GM06990 (cell line): ENCODE measurements around the gene RPL23.

Experiments
- DNase-seq: peaks from one replicate; pipeline ENCODE4 v3.0.0-alpha.2; 2011; ENCODE audit not compliant: insufficient read length; ENCODE audit errors: extremely low read depth
- H3K27me3 ChIP-seq: replicated peaks from 2 replicates; pipeline ENCODE4 v1.6.0; 2011; ENCODE audit warnings: low read length; ENCODE audit not compliant: control insufficient read depth, insufficient read depth
- H3K36me3 ChIP-seq: 2 replicates; pipeline ENCODE4 v1.5.1; 2011; ENCODE audit warnings: low read length; ENCODE audit not compliant: control insufficient read depth, insufficient read depth
- H3K4me3 ChIP-seq: replicated peaks from 2 replicates; pipeline ENCODE4 v1.5.1; 2011; ENCODE audit warnings: low read depth, mild to moderate bottlenecking, control low read depth, low read length
- TF ChIP-seq, protein P1 (sequence below): IDR thresholded peaks from 2 replicates; pipeline ENCODE4 v1.5.1; 2011; ENCODE audit warnings: low read length, control low read depth, mild to moderate bottlenecking, inconsistent platforms; ENCODE audit not compliant: insufficient read depth, poor library complexity, severe bottlenecking

The RPL23 gene

DNA sequence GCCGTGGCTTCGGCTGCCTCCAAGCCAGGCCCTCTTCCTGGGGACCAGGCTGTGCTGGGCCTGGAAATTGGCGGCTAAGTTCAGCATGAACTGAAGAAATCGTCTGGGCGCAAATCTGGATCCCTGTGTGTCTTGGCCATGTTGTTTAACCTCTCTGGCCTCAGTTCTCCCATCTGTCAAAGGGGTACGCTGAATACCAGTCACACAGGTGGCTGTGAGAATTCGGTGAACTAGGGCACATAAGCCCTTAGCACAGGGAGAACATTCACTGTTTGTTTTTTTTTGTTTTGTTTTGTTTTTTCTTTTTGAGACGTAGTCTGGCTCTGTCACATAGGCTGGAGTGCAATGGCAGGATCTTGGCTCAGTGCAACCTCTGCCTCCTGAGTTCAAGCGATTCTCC is 35.3 kb upstream of the RPL23 start:
- H3K36me3 ChIP-seq = peaks cover 57% of the 10 kb centered on the region
- H3K4me3 ChIP-seq = no peak overlapping the region
- no peaks in the 10 kb centered on the region for H3K27me3 ChIP-seq
- no peak for DNase-seq
- TF ChIP-seq, protein P1, sequence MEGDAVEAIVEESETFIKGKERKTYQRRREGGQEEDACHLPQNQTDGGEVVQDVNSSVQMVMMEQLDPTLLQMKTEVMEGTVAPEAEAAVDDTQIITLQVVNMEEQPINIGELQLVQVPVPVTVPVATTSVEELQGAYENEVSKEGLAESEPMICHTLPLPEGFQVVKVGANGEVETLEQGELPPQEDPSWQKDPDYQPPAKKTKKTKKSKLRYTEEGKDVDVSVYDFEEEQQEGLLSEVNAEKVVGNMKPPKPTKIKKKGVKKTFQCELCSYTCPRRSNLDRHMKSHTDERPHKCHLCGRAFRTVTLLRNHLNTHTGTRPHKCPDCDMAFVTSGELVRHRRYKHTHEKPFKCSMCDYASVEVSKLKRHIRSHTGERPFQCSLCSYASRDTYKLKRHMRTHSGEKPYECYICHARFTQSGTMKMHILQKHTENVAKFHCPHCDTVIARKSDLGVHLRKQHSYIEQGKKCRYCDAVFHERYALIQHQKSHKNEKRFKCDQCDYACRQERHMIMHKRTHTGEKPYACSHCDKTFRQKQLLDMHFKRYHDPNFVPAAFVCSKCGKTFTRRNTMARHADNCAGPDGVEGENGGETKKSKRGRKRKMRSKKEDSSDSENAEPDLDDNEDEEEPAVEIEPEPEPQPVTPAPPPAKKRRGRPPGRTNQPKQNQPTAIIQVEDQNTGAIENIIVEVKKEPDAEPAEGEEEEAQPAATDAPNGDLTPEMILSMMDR = no peak

DNA sequence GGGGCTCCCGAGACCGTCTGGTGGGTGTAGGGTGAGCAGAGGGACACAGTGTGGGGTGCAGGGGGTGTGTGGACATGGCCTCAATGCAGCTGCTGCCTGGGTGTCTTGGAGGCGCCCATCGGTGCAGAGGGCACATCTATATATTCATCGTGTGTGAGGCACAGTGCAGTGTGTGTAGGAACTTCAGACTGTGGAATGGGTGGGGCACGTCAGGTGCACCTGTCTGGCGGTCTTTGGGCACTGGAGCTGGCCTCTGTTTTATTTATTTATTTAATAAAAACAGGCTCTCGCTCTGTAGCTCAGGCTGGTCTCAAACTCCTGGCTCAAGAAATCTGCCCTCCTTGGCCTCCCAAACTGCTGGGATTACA is 33.1 kb upstream of the RPL23 start:
- H3K36me3 ChIP-seq = peaks cover 42% of the 10 kb centered on the region
- no peak overlapping the region for H3K4me3 ChIP-seq
- no peaks in the 10 kb centered on the region for H3K27me3 ChIP-seq
- TF ChIP-seq, protein P1 = no peak
- no peak for DNase-seq

DNA sequence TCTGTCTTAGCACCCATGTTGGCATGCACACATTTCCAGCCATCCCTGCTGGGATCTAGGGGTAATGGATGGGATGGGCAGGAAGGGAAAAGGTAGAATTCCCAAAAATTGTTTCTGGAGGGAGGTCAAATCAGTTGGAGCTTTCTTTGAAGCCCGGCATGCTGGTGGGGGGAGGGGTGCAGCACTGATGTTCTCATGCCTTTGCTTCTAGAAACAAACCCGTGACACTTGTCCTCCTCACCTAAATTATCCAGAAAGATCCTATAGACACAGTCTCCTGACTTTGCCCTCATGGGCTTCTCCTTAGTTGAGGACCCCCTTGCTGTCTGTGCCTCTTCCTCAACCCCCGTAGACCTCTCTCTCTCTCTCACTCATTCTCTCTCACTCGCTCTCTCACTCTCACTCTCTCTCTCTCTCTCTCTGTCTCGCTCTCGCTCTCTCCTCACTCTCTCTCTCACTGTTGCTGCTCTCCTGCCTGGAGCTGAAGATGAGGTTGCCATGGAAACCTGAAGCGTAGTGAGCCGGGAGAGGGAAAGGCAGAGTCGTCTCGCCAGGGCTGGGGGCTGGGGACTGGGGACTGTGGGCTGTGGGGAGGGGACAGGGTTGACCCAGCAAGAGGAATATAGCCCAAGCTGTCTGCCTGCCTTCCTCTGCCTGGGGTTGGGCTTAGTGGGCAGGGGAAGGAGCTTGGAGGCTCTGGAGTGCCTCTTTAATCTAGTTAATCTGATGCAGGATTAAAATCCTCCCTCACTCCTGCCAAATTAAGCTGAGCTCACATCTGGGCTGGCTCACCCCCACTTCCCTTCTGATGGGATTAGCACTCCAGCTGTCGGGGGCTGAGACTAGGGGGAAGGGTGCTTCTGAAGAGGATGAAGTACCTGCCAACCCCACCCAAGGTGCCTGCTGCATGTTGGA is 32.5 kb upstream of the RPL23 start:
- Histone ChIP-seq H3K4me3 (no peak overlapping the region), H3K36me3 (peaks cover 40% of the 10 kb centered on the region), H3K27me3 (no peaks in the 10 kb centered on the region)
- TF ChIP-seq, protein P1 = no peak
- DNase-seq = no peak

DNA sequence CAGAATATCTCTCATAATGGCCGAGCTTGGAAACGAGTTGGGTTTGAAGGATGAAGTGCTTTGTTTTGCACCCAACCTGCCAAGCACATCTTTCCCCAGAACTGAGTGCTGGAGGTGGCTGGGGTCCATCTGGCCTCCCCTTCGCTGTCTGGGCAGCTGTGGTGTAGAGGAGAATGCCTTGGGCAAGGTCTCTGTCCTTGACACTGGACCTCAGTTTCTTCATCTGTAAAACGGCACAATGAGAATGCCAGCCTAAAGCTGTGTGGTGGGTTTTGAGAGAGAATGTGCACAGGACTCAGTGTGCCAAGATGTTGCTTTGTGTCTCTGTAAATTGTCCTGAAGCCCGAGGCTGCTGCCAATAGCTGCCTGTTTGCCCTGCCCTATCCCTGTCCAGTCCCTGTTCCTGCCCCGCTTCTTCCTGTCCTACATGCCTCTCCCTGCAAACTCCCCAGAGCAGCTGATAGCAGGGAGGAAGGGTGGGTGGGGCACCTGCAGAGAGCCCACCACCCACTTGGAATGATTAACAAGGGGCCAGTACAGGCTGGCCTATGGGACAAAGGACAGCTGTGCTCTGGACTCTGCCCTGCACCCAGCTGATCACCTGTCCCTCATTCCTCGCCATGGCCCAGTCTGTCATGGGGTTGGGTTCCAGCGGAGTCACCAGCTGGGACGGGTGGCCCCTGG is 31.7 kb upstream of the RPL23 start:
- TF ChIP-seq, protein P1 = no peak
- no peak overlapping the region for H3K4me3 ChIP-seq
- H3K27me3 ChIP-seq = no peaks in the 10 kb centered on the region
- DNase-seq = no peak
- H3K36me3 ChIP-seq = peaks cover 41% of the 10 kb centered on the region

DNA sequence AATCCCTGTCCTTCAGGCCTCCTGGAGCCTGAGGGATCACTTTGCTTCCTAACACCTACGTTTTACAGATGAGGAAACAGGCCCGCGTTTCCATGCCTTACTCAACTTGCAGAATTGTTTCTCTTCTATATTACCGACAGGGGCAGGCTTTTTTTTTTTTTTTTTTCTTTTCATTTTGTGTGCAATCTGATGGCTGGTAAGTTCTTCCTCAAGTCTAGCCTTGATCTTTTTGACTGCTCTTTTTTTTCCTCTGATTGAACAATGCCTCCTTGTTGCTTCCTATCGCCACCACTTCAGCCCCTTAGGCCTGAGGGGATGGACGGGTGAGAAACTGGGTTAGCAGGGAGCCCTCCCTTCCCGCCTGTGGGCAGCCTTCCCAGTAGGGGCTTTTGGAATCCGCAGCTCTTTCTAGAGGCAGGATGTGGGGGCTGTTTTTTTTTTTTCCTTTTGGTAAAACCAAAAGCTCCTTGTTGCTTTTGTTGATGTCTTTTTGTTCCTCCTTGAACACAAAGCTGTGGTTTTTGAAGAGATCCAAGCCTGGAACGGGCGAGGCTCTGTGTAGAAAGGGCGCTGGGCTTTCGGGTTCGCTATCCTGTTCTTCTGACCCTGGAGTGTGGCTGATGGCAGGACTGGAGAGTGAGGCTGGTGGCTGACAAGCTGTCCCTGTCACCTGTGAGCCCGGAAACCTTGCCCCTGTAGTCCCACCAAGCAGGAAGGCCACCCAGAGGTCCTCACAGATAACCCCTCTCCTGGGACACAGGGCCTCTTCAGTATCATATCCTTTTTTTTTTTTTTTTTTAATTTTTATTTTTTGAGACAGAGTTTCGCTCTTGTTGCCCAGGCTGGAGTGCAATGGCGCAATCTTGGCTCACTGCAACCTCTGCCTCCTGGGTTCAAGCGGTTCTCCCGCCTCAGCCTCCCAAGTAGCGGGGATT is 30.3 kb upstream of the RPL23 start:
- peaks cover 42% of the 10 kb centered on the region for H3K36me3 ChIP-seq
- DNase-seq = no peak
- H3K27me3 ChIP-seq = no peaks in the 10 kb centered on the region
- TF ChIP-seq, protein P1 = no peak
- H3K4me3 ChIP-seq = no peak overlapping the region
